Measurements from ENCODE around the gene P2RY2.

GRCh38 chr11:73268671-73269271 lies 50.7 kb downstream of the P2RY2 start:
- TF ChIP-seq, protein P1, sequence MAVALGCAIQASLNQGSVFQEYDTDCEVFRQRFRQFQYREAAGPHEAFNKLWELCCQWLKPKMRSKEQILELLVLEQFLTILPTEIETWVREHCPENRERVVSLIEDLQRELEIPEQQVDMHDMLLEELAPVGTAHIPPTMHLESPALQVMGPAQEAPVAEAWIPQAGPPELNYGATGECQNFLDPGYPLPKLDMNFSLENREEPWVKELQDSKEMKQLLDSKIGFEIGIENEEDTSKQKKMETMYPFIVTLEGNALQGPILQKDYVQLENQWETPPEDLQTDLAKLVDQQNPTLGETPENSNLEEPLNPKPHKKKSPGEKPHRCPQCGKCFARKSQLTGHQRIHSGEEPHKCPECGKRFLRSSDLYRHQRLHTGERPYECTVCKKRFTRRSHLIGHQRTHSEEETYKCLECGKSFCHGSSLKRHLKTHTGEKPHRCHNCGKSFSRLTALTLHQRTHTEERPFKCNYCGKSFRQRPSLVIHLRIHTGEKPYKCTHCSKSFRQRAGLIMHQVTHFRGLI (CRISPR knock-in tag; IDR thresholded peaks at IDR 0.05) = no peak
- TF ChIP-seq SIX5 (IDR thresholded peaks at IDR 0.05; ENCODE audit: borderline replicate concordance in 1 of 2, insufficient read depth in 1 of 2, low read depth in 1 of 2, low read length in 2 of 2) = no peak
- no peak for TF ChIP-seq POLR2AphosphoS5 (IDR thresholded peaks at IDR 0.05; ENCODE audit: control insufficient read depth, insufficient read depth, low read depth, low read length)
- no peak for TF ChIP-seq NFIC (IDR thresholded peaks at IDR 0.05)
- no peak for TF ChIP-seq GTF3C2 (IDR thresholded peaks at IDR 0.05; ENCODE audit: borderline replicate concordance, extremely low read depth, insufficient read length)
- TF ChIP-seq MAX (CRISPR knock-in tag; IDR thresholded peaks at IDR 0.05) = no peak
- TF ChIP-seq, protein P2, sequence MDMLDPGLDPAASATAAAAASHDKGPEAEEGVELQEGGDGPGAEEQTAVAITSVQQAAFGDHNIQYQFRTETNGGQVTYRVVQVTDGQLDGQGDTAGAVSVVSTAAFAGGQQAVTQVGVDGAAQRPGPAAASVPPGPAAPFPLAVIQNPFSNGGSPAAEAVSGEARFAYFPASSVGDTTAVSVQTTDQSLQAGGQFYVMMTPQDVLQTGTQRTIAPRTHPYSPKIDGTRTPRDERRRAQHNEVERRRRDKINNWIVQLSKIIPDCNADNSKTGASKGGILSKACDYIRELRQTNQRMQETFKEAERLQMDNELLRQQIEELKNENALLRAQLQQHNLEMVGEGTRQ (CRISPR knock-in tag; IDR thresholded peaks at IDR 0.05) = no peak
- TF ChIP-seq, protein P3, sequence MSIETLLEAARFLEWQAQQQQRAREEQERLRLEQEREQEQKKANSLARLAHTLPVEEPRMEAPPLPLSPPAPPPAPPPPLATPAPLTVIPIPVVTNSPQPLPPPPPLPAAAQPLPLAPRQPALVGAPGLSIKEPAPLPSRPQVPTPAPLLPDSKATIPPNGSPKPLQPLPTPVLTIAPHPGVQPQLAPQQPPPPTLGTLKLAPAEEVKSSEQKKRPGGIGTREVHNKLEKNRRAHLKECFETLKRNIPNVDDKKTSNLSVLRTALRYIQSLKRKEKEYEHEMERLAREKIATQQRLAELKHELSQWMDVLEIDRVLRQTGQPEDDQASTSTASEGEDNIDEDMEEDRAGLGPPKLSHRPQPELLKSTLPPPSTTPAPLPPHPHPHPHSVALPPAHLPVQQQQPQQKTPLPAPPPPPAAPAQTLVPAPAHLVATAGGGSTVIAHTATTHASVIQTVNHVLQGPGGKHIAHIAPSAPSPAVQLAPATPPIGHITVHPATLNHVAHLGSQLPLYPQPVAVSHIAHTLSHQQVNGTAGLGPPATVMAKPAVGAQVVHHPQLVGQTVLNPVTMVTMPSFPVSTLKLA (conservative IDR thresholded peaks at IDR 0.05) = no peak
- TF ChIP-seq, protein P4, sequence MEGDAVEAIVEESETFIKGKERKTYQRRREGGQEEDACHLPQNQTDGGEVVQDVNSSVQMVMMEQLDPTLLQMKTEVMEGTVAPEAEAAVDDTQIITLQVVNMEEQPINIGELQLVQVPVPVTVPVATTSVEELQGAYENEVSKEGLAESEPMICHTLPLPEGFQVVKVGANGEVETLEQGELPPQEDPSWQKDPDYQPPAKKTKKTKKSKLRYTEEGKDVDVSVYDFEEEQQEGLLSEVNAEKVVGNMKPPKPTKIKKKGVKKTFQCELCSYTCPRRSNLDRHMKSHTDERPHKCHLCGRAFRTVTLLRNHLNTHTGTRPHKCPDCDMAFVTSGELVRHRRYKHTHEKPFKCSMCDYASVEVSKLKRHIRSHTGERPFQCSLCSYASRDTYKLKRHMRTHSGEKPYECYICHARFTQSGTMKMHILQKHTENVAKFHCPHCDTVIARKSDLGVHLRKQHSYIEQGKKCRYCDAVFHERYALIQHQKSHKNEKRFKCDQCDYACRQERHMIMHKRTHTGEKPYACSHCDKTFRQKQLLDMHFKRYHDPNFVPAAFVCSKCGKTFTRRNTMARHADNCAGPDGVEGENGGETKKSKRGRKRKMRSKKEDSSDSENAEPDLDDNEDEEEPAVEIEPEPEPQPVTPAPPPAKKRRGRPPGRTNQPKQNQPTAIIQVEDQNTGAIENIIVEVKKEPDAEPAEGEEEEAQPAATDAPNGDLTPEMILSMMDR (IDR thresholded peaks at IDR 0.05 in 2 of 3, conservative IDR thresholded peaks at IDR 0.05 in 1 of 3; ENCODE audit: insufficient read depth in 2 of 3, low read depth in 1 of 3, low read length in 3 of 3) = no peak

All from K562 (cell line).